ENCODE data around the gene SORCS2. TPM values are rescaled to one million over a fixed set of nuclear protein-coding genes. Genes with fewer than 3 reads are reported as not detected.

SORCS2 gene
- total RNA-seq, 1 experiment from 2014 or later, result 0.06 TPM

DNA sequence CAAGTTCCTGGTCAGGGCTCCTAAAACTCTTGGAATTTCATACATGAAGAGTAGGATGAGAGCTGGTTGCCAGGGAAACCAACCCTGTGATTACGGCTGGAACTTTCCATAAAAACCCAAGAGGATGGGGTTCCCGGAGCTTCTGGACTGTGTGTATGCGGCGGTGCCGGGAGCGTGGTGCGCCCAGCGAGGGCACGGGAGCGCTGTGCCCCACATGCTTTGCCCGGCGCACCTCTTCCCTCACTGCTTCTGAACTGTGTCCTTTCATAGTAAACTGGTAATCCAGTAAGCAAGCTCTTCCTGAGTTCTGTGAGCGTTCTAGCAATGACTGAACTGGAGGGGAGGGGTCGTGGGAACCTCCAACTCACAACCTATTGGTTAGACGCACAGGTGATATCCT, 594.7 kb downstream of the SORCS2 start:
- TF ChIP-seq, protein P1, sequence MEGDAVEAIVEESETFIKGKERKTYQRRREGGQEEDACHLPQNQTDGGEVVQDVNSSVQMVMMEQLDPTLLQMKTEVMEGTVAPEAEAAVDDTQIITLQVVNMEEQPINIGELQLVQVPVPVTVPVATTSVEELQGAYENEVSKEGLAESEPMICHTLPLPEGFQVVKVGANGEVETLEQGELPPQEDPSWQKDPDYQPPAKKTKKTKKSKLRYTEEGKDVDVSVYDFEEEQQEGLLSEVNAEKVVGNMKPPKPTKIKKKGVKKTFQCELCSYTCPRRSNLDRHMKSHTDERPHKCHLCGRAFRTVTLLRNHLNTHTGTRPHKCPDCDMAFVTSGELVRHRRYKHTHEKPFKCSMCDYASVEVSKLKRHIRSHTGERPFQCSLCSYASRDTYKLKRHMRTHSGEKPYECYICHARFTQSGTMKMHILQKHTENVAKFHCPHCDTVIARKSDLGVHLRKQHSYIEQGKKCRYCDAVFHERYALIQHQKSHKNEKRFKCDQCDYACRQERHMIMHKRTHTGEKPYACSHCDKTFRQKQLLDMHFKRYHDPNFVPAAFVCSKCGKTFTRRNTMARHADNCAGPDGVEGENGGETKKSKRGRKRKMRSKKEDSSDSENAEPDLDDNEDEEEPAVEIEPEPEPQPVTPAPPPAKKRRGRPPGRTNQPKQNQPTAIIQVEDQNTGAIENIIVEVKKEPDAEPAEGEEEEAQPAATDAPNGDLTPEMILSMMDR (conservative IDR thresholded peaks at IDR 0.05; ENCODE audit: low read depth, low read length), result no peak
- TF ChIP-seq EZH2 (IDR thresholded peaks at IDR 0.05; ENCODE audit: borderline replicate concordance, low read depth, low read length, poor library complexity, severe bottlenecking), result no peak
- Histone ChIP-seq H3K27me3 (replicated peaks; ENCODE audit: insufficient read depth, low read depth, low read length, poor library complexity) (no peaks in the 10 kb centered on the region), H3K4me1 (ENCODE audit: insufficient read depth, low read length, poor library complexity, severe bottlenecking) (peaks cover 16% of the 10 kb centered on the region), H3K9me3 (ENCODE audit: low read depth, low read length, poor library complexity, severe bottlenecking) (no peaks in the 10 kb centered on the region), H3K36me3 (ENCODE audit: insufficient read depth, low read length, poor library complexity, severe bottlenecking) (peaks cover 4% of the 10 kb centered on the region), H3K27ac (ENCODE audit: low read depth, low read length, poor library complexity, severe bottlenecking) (peak overlapping the region; percentile 16), H3K4me3 (ENCODE audit: low read depth, low read length, poor library complexity, severe bottlenecking) (no peak overlapping the region)
- intact Hi-C loops (cut with micrococcal nuclease; ENCODE audit: unreplicated experiment), result no loop called here
- no TSS peak for BruUV-seq (replicated peaks)
- POLR2A ChIA-PET (ENCODE audit: low non-redundant PET), result no interaction called here
- CTCF ChIA-PET, result no interaction called here
- no peak for DNase-seq (ENCODE audit: low spot score)

DNA sequence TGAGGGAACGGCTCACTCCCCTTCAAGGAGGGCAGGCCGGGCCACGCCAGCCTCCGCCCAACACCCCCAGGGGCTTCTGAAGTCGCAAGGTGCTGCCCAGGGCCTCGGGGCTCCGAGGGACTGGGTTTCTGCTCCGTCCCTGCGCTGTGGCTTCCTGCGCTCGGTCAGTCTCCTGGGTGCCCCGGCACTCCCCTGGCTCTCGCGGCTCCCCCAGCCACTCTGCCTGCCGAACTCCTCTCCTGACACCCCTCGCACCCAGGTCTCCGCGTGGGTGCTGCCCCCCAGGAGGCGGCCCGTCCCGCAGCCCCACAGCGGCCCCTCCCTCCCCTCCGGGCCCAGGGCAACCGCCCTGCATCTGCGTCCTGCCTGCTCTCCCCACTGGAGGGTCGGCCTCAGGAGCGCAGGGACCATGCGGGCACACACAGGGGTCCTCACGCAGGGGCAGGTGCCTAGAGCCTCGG, 595.4 kb downstream of the SORCS2 start:
- BruUV-seq (replicated peaks), result no TSS peak
- peaks cover 5% of the 10 kb centered on the region for H3K36me3 ChIP-seq (ENCODE audit: insufficient read depth, low read length, poor library complexity, severe bottlenecking)
- POLR2A ChIA-PET (ENCODE audit: low non-redundant PET), result no interaction called here

DNA sequence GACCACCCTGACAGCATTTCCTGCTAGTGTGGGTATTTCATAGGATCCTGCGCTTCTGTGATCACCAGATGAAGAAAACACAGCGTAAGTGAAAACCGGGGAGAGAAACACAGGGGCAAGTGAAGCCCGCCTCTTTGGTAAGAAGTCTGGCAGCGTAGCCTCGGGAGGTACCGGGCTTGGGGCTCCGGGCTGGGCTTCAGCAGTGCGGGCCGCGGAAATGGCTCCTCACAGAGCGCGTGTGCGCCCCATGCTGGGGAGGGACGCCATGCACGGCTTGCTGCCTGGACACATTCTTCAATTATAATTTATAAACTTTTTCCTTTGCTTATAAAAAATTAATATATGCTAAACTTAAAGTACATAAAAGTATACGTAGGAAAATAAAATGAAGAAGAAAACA, 595.9 kb downstream of the SORCS2 start:
- Histone ChIP-seq H3K4me1 (ENCODE audit: insufficient read depth, low read length, poor library complexity, severe bottlenecking) (peaks cover 8% of the 10 kb centered on the region), H3K36me3 (ENCODE audit: insufficient read depth, low read length, poor library complexity, severe bottlenecking) (peaks cover 5% of the 10 kb centered on the region), H3K27me3 (replicated peaks; ENCODE audit: insufficient read depth, low read depth, low read length, poor library complexity) (no peaks in the 10 kb centered on the region), H3K9me3 (ENCODE audit: low read depth, low read length, poor library complexity, severe bottlenecking) (no peaks in the 10 kb centered on the region), H3K4me3 (ENCODE audit: low read depth, low read length, poor library complexity, severe bottlenecking) (no peak overlapping the region), H3K27ac (ENCODE audit: low read depth, low read length, poor library complexity, severe bottlenecking) (no peak overlapping the region)
- ChIA-PET POLR2A (ENCODE audit: low non-redundant PET) (no interaction called here), CTCF (no interaction called here)
- DNase-seq (ENCODE audit: low spot score), result no peak
- TF ChIP-seq EZH2 (IDR thresholded peaks at IDR 0.05; ENCODE audit: borderline replicate concordance, low read depth, low read length, poor library complexity, severe bottlenecking), result no peak
- TF ChIP-seq, protein P1 (conservative IDR thresholded peaks at IDR 0.05; ENCODE audit: low read depth, low read length), result no peak
- no TSS peak for BruUV-seq (replicated peaks)
- intact Hi-C loops (cut with micrococcal nuclease; ENCODE audit: unreplicated experiment), result no loop called here

More for the DNA sequence above, 595.4 kb downstream of the SORCS2 start:
- Histone ChIP-seq H3K9me3 (ENCODE audit: low read depth, low read length, poor library complexity, severe bottlenecking) (no peaks in the 10 kb centered on the region), H3K4me1 (ENCODE audit: insufficient read depth, low read length, poor library complexity, severe bottlenecking) (peaks cover 9% of the 10 kb centered on the region), H3K27me3 (replicated peaks; ENCODE audit: insufficient read depth, low read depth, low read length, poor library complexity) (no peaks in the 10 kb centered on the region), H3K4me3 (ENCODE audit: low read depth, low read length, poor library complexity, severe bottlenecking) (no peak overlapping the region), H3K27ac (ENCODE audit: low read depth, low read length, poor library complexity, severe bottlenecking) (no peak overlapping the region)
- intact Hi-C loops (cut with micrococcal nuclease; ENCODE audit: unreplicated experiment), result no loop called here
- DNase-seq (ENCODE audit: low spot score), result no peak
- TF ChIP-seq, protein P1 (conservative IDR thresholded peaks at IDR 0.05; ENCODE audit: low read depth, low read length), result no peak
- no peak for TF ChIP-seq EZH2 (IDR thresholded peaks at IDR 0.05; ENCODE audit: borderline replicate concordance, low read depth, low read length, poor library complexity, severe bottlenecking)
- CTCF ChIA-PET, result no interaction called here

All from A673 (cell line).